ENCODE results near the gene MAGI1.

DNA sequence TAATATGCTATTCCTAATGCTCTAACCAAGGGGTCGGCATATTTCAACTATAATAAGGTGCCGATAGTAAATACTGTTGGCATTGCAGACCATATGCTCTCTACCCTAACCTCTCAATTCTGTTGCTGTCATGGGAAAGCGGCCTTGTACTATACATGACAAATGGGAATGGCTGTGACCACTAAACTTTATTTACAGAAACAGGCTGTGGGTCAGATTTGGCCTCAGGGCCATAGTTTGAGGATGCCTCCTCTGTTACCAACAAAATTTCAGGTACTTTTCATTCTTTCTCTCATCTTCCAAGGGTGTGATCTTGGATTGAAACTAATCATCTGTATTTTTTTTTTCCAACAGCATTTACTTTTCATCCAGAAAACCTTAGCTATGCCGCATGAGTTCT is 242.0 kb downstream of the MAGI1 start:
- TF ChIP-seq POLR2A (IDR thresholded peaks at IDR 0.05) = no peak
- TF ChIP-seq CTCF (IDR thresholded peaks at IDR 0.05) = no peak

All from lower leg skin (tissue), 3 donors.